Esophagus muscularis mucosa (tissue), 3 donors: Measurements from ENCODE around the gene MCF2L.

ENCODE experiments used
- CTCF ChIP-seq, 3 experiments: fragments of 200-600 bp in 2 of 3; fragments of 450-650 bp in 1 of 3; sonication (generic) in 2 of 3; IDR thresholded peaks; one replicate each; pipeline ENCODE4 v1.5.1; 2017 to 2019; ENCODE audit warnings: antibody characterized with exemption in 3 of 3, mild to moderate bottlenecking in 2 of 3, moderate library complexity in 1 of 3
- POLR2A ChIP-seq: fragments of 450-650 bp; IDR thresholded peaks from one replicate; pipeline ENCODE4 v1.6.1; 2017; ENCODE audit warnings: antibody characterized with exemption, moderate library complexity, mild to moderate bottlenecking, low read depth

DNA sequence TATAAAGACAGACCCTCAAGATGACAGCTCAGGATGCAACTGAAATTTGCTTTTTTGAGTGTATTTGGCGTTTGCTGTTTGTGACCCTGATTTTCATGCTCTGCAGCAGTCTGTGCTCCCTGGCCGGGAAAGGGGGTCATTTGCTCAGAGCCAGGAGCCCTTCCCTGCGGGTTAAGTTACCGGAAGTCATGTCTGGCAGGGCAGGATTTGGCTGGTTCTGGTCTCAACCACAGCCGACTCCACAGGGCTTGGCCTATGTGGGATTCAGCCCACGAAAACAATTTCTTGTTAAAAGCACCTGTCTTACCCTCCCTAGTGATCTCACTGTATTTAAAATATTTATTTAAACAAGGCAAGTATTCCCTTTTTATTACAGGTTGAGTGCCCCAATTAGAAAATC lies 22.6 kb downstream of the MCF2L start:
- TF ChIP-seq POLR2A: no peak
- TF ChIP-seq CTCF (IDR thresholded peaks at IDR 0.05): no peak
